Adipocyte (in vitro differentiated cells): Measurements from ENCODE around the gene MROH2A.

Experiments
- DNase-seq: peaks from one replicate; pipeline ENCODE4 v3.0.0-alpha.2; 2015; ENCODE audit warnings: low read depth
- H3K27me3 ChIP-seq: replicated peaks from 2 replicates; pipeline ENCODE4 v1.7.0; 2013; ENCODE audit warnings: mild to moderate bottlenecking, low read length, moderate library complexity; ENCODE audit not compliant: control insufficient read depth, insufficient read depth
- H3K36me3 ChIP-seq: 2 replicates; pipeline ENCODE4 v1.7.0; 2013; ENCODE audit warnings: low read length, mild to moderate bottlenecking, moderate library complexity; ENCODE audit not compliant: control insufficient read depth, insufficient read depth, severe bottlenecking
- H3K4me1 ChIP-seq: 2 replicates; pipeline ENCODE4 v1.7.0; 2013; ENCODE audit warnings: mild to moderate bottlenecking, low read length, moderate library complexity; ENCODE audit not compliant: control insufficient read depth, insufficient read depth
- H3K4me3 ChIP-seq: 2 replicates; pipeline ENCODE4 v1.7.0; 2013; ENCODE audit warnings: mild to moderate bottlenecking, low read length, moderate library complexity
- H3K9ac ChIP-seq: 2 replicates; pipeline ENCODE4 v1.7.0; 2013; ENCODE audit warnings: mild to moderate bottlenecking, low read length, moderate library complexity
- H3K9me3 ChIP-seq: 2 replicates; pipeline ENCODE4 v1.7.0; 2013; ENCODE audit warnings: mild to moderate bottlenecking, low read length, moderate library complexity; ENCODE audit not compliant: control insufficient read depth

Gene MROH2A

GRCh38 chr2:233803292-233803911 lies 25.3 kb downstream of the MROH2A start:
- no peak for DNase-seq

GRCh38 chr2:233803994-233804393 lies 25.9 kb downstream of the MROH2A start:
- Histone ChIP-seq H3K4me3 (no peak overlapping the region), H3K36me3 (no peaks in the 10 kb centered on the region), H3K9me3 (peaks cover 4% of the 10 kb centered on the region), H3K27me3 (peaks cover 35% of the 10 kb centered on the region), H3K9ac (no peak overlapping the region), H3K4me1 (no peaks in the 10 kb centered on the region)
- no peak for DNase-seq

More at GRCh38 chr2:233803292-233803911, 25.3 kb downstream of the MROH2A start:
- H3K4me3 ChIP-seq, result no peak overlapping the region
- H3K27me3 ChIP-seq, result peaks cover 34% of the 10 kb centered on the region
- H3K9ac ChIP-seq, result no peak overlapping the region
- peaks cover 4% of the 10 kb centered on the region for H3K9me3 ChIP-seq
- H3K36me3 ChIP-seq, result no peaks in the 10 kb centered on the region
- no peaks in the 10 kb centered on the region for H3K4me1 ChIP-seq

GRCh38 chr2:233807215-233807865 lies 29.2 kb downstream of the MROH2A start:
- H3K9me3 ChIP-seq, result peaks cover 4% of the 10 kb centered on the region
- H3K9ac ChIP-seq, result no peak overlapping the region
- H3K4me3 ChIP-seq, result no peak overlapping the region
- H3K4me1 ChIP-seq, result no peaks in the 10 kb centered on the region
- H3K27me3 ChIP-seq, result peaks cover 28% of the 10 kb centered on the region
- DNase-seq, result no peak
- no peaks in the 10 kb centered on the region for H3K36me3 ChIP-seq

DNA sequence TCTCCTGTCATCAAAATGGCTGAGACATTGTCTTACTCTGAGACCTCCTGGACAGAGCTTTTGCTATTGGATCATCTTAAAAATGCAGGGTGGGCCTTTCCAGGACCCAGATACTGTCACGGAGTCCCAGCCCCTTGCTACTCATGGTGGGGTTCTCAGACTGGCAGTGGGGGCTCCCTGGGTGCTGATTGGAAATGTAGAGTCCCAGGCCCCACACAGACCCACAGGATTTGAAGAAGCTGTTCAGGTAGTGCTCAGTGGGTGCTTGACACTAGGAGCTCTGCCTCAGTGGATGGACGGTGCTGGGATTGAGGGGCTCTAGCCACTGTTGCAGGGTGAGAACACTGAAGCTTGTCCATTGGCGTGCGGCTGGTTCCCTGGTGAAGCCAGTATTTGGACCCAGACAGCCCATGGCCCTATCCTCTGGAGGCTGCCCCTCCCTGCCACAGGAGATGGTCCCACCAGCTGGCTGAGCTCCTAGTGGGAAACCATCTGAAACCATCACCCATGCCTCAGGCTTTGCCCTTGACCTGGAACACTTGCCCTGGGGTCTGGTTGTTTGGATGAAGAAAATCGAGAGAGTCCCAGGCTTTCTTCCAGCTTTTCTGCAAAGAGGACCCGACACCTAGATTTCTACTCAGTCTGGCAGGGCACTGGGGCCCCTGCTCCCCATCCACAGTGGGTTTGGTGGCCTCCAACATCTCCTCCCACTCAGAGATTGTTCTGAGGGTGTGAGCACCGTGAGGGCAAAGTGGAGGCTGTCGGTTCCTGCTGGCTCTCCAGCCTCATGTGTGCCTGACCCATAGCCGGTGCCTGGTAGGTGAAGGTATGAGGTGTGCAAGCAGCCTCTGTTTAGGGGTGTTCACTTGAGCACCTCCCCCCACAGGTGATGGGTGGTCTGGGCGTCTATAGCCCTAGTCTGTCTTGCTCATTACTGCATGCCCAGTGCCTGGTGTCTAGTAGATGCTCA lies 30.1 kb downstream of the MROH2A start:
- no peaks in the 10 kb centered on the region for H3K36me3 ChIP-seq
- H3K9ac ChIP-seq, result no peak overlapping the region
- no peaks in the 10 kb centered on the region for H3K4me1 ChIP-seq
- peaks cover 20% of the 10 kb centered on the region for H3K27me3 ChIP-seq
- no peak overlapping the region for H3K4me3 ChIP-seq
- H3K9me3 ChIP-seq, result peaks cover 4% of the 10 kb centered on the region
- DNase-seq, result no peak

DNA sequence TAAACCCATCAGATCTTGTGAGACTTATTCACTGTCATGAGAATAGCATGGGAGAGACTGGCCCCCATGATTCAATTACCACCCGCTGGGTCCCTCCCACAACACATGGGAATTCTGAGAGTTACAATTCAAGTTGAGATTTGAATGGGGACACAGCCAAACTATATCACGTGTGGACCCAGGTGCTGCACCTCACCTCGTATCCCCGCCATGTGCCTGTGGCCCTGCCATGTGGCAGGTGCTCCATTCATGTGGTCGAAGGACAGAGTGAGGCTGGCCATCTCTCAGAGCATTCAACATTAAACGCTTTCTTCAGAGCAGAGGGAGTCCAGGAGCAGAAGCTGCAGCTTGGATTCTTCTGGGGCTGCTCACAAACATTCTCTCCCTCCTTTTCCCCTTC lies 32.3 kb downstream of the MROH2A start:
- Histone ChIP-seq H3K27me3 (peaks cover 20% of the 10 kb centered on the region), H3K9me3 (peaks cover 4% of the 10 kb centered on the region), H3K36me3 (no peaks in the 10 kb centered on the region), H3K9ac (no peak overlapping the region), H3K4me3 (no peak overlapping the region), H3K4me1 (no peaks in the 10 kb centered on the region)
- no peak for DNase-seq

DNA sequence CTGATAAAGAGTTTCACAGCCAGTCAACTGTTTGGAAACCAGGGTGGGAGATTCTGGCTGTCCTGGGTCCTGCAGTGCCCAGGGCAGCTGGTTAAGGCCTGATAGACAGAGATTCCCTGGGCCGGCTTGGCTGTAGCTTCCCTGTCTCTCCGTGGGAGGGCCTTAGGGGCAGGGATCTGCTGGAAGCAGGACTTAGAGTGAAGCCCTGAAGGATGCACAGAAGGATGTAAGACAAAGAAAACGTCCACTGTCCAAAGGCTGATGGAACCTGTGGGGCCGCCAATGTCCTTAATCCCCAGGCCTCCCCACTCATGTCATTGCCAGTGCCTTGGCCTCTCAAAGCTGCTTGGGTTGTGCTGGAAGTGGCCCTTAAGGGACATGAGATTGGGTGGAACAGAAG lies 33.0 kb downstream of the MROH2A start:
- Histone ChIP-seq H3K9me3 (peaks cover 4% of the 10 kb centered on the region), H3K36me3 (no peaks in the 10 kb centered on the region), H3K27me3 (peaks cover 20% of the 10 kb centered on the region), H3K9ac (no peak overlapping the region), H3K4me3 (no peak overlapping the region), H3K4me1 (peaks cover 2% of the 10 kb centered on the region)
- DNase-seq, result no peak

- no peak for DNase-seq
- no peak overlapping the region for H3K4me3 ChIP-seq
- H3K36me3 ChIP-seq, result no peaks in the 10 kb centered on the region
- peaks cover 20% of the 10 kb centered on the region for H3K27me3 ChIP-seq
- H3K9me3 ChIP-seq, result no peaks in the 10 kb centered on the region
- no peak overlapping the region for H3K9ac ChIP-seq
- peaks cover 8% of the 10 kb centered on the region for H3K4me1 ChIP-seq
Observed at GRCh38 chr2:233811732-233812131, 33.6 kb downstream of the MROH2A start.

DNA sequence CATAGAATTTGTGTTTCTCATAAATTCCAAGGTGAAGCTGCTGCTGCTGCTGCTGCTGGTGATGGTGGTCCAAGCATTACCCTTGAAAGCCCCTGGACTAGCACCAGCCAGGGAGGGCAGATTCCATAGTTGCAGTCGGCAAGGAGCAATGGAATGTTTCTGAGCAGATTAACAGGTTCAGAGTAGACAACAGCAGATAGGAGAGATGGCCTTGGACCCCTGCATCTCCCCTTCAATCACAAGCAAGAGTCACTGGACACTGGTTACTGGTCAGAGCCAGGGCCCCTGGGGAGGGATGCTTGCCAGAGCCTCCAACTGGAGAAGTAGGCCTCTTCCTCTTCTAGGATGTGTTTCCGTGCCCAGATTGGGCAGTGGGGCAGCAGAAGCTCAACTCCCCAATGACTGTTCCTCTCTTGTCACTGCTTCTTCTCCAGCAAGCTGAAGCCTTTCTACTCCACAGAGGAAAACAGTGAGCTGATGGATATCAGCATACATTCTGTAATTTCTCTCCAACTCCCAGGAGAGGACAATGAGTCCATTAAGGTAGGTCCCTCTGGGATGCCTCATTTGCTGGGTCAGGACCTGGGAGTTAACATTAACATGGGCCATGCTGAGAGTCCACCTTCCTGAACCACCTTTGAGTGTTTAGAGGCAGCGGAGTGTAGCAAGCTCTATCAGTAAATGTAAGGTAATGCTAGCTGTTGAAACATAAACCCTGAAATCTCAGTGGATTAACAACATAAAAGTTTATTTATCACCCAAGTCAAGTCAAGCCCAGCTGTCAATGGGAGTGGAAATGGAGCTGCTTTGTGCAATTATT lies 35.3 kb downstream of the MROH2A start:
- Histone ChIP-seq H3K36me3 (no peaks in the 10 kb centered on the region), H3K27me3 (peaks cover 13% of the 10 kb centered on the region), H3K9me3 (no peaks in the 10 kb centered on the region), H3K9ac (no peak overlapping the region), H3K4me3 (no peak overlapping the region), H3K4me1 (peaks cover 24% of the 10 kb centered on the region)
- no peak for DNase-seq

DNA sequence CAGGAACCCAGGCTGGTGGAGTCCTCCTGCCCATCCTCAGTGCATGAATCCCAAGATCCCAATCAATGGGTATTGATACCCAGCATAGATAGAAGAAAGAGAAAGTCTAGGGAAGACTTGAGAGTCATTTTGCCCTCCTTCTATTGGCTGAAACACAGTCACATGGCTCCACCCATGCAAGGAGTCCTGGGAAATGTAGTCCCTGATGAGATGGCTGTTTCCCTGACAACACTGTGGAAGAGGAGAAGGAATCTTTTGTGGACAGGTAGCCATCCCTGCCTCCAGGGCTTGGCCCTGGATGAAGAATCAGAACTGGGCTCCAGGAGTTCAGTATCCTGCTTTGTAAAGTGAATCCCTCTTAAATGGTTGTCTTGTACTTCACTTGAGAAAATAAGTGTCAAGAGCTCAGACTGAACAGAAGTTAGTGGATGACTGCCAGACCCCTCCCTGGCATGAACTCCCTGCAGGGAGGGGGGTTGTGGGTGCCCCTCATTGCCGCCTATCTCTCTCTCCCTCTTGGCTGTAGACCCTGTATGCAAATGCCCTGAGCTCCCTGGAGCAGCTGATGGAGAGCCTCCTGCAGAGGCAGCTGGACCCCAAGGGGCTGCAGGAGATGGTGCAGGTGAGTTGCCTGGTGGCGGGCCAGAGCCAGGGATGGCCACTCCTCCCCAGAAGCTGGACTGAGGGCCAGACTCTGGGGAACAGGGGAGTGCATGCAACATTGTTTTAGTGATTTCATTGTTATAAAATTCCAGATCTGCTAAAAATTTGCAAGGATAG lies 36.1 kb downstream of the MROH2A start:
- no peaks in the 10 kb centered on the region for H3K9me3 ChIP-seq
- peaks cover 8% of the 10 kb centered on the region for H3K27me3 ChIP-seq
- DNase-seq, result peak; percentile 6
- no peak overlapping the region for H3K9ac ChIP-seq
- no peaks in the 10 kb centered on the region for H3K36me3 ChIP-seq
- peaks cover 24% of the 10 kb centered on the region for H3K4me1 ChIP-seq
- H3K4me3 ChIP-seq, result no peak overlapping the region

DNA sequence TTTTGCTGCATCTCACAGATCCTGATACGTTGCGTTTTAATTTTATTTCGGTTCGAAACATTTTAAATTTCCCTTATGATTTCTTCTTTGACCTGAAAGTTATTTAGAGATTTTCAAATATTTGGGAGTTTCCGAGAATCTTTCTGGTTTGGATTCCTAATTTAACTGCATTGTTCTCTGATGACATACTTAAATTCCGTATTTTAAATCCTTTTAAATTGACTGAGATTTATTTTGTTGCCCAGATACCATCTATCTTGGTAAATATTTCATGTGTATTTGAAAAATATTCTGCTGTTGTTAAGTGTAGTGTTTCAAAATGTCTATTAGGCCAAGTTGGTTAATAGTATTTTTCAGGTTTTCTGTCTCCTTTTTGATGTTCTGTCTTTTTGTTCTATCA lies 37.7 kb downstream of the MROH2A start:
- no peaks in the 10 kb centered on the region for H3K36me3 ChIP-seq

More for the DNA sequence above, 37.7 kb downstream of the MROH2A start:
- Histone ChIP-seq H3K27me3 (no peaks in the 10 kb centered on the region), H3K4me1 (peaks cover 28% of the 10 kb centered on the region), H3K4me3 (no peak overlapping the region), H3K9ac (no peak overlapping the region), H3K9me3 (no peaks in the 10 kb centered on the region)
- DNase-seq, result peak; percentile 67
